Forelimb muscle (tissue), 1 donor: ENCODE measurements around the gene NGFR. TPM values are rescaled to one million over a fixed set of nuclear protein-coding genes. Genes with fewer than 3 reads are reported as not detected.

Experiments used
- DNase-seq: peaks from one replicate; pipeline ENCODE4 v3.0.0-alpha.2; 2013; ENCODE audit warnings: low read depth
- polyA plus RNA-seq: library from polyadenylated mRNA; unstranded; fragments of 120-200 nt; gene quantifications from one replicate; pipeline ENCODE4 v1.2.1, GENCODE V29; 2013; ENCODE audit not compliant: insufficient read length

Gene NGFR
- polyA plus RNA-seq, 1 donor, result 39.8 TPM

- no peak for DNase-seq
Measured at GRCh38 chr17:49469831-49470810, 25.0 kb upstream of the NGFR start.

GRCh38 chr17:49471089-49471683 lies 23.9 kb upstream of the NGFR start:
- no peak for DNase-seq

- no peak for DNase-seq
Measured at GRCh38 chr17:49471769-49472168, 23.3 kb upstream of the NGFR start.

- DNase-seq, result no peak
Measured at GRCh38 chr17:49472527-49472926, 22.6 kb upstream of the NGFR start.

GRCh38 chr17:49473900-49474751 lies 21.0 kb upstream of the NGFR start:
- no peak for DNase-seq

- DNase-seq, result no peak
Measured at GRCh38 chr17:49477709-49478108, 17.4 kb upstream of the NGFR start.

- DNase-seq, result no peak
Measured at GRCh38 chr17:49480836-49481615, 14.1 kb upstream of the NGFR start.

- no peak for DNase-seq
Measured at GRCh38 chr17:49482144-49482817, 12.8 kb upstream of the NGFR start.

- DNase-seq, result no peak
Measured at GRCh38 chr17:49483599-49484509, 11.2 kb upstream of the NGFR start.

GRCh38 chr17:49484588-49484987 lies 10.5 kb upstream of the NGFR start:
- DNase-seq, result no peak

- DNase-seq, result no peak
Measured at GRCh38 chr17:49486012-49486641, 9.0 kb upstream of the NGFR start.

- DNase-seq, result no peak
Measured at GRCh38 chr17:49487183-49487582, 7.9 kb upstream of the NGFR start.

- no peak for DNase-seq
Measured at GRCh38 chr17:49488612-49489011, 6.5 kb upstream of the NGFR start.

GRCh38 chr17:49489348-49489747 lies 5.7 kb upstream of the NGFR start:
- DNase-seq, result no peak

GRCh38 chr17:49490276-49490675 lies 4.8 kb upstream of the NGFR start:
- no peak for DNase-seq

- DNase-seq, result no peak
Measured at GRCh38 chr17:49491192-49491769, 3.8 kb upstream of the NGFR start.

GRCh38 chr17:49494399-49494985 lies 601 bp upstream of the NGFR start:
- DNase-seq, result no peak

- DNase-seq, result no peak
Measured at GRCh38 chr17:49495842-49496182, 719 bp downstream of the NGFR start.
